Activated T-helper 1 cell treated with Interleukin-2 at 50 U/mL for 16 hours (primary cell): ENCODE measurements around the gene STRADB.
"Not testable (repeated sequence)": the region's sequence is repeated elsewhere in the genome, so short reads cannot be mapped to it uniquely, and the experiment has no call there.

Experiments used
- DNase-seq: peaks from one replicate; pipeline ENCODE4 v3.0.0-alpha.2; 2020; ENCODE audit warnings: low read depth

The STRADB gene, protein sequence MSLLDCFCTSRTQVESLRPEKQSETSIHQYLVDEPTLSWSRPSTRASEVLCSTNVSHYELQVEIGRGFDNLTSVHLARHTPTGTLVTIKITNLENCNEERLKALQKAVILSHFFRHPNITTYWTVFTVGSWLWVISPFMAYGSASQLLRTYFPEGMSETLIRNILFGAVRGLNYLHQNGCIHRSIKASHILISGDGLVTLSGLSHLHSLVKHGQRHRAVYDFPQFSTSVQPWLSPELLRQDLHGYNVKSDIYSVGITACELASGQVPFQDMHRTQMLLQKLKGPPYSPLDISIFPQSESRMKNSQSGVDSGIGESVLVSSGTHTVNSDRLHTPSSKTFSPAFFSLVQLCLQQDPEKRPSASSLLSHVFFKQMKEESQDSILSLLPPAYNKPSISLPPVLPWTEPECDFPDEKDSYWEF

DNA sequence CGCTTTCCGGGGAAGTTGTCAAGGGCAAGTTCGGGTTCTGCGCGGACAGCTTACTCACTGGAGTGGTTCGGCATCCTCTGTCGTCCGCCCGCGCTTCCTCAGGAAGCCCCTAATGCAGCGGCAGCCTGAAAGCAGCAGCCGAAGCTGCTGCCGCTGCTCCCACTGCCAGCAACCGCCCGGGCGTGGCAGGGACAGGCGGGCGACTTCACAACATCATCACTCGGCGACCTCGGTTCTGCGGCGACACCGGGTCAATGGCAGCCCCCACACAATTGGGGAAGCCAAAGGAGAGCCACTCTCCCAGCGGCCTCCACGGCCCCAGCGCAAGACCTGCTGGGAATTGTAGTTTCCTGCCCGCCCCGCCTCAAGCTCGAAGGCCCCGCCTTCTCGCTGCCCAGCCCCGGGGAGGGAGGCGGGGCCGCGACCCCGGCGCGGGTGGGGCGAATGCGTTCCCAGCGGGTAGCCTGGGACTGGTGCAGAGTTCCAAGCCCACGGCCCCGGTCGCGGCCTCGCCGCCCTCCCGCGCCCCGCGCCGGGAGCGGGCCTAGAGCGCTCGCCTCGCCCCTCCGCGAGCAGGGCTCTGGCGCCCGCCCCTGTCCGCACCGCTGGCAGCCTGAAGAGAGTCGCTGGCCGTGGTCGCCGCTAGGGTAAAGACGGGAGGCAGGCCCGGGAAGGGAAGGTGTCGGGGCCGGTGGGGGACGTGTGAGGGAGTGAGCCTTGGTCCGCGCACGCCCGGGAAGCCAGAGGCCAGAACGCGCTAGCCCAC is at the start of gene STRADB, which contains the start of gene TRAK2:
STRADB (plus strand) TSS at position 449 of the 766 bp plus-strand sequence. CDS start 3,101 bp downstream, outside the sequence.
TRAK2 (minus strand) TSS at position 167 of the 766 bp plus-strand sequence. CDS start 30,951 bp downstream, outside the sequence.
- peak; percentile 90 for DNase-seq

DNA sequence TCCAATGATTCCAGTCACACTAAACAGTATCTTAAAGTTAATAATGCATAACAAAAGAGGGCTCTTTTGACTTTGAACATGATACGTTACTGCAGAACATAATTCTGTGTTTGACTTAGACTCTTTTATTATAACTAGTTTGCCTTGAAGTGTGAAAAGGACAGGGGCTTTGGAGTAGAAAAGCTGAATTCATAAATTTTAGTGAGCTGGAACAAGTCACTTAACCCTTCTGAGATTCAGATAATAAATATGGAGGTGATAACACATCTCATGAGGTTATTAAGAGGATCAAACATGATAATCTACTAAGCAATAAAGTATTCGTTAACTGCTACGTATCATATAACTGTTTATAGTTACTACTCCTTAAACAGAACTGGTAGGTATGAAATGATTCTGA is 49.7 kb upstream of the STRADB start:
- no peak for DNase-seq

DNA sequence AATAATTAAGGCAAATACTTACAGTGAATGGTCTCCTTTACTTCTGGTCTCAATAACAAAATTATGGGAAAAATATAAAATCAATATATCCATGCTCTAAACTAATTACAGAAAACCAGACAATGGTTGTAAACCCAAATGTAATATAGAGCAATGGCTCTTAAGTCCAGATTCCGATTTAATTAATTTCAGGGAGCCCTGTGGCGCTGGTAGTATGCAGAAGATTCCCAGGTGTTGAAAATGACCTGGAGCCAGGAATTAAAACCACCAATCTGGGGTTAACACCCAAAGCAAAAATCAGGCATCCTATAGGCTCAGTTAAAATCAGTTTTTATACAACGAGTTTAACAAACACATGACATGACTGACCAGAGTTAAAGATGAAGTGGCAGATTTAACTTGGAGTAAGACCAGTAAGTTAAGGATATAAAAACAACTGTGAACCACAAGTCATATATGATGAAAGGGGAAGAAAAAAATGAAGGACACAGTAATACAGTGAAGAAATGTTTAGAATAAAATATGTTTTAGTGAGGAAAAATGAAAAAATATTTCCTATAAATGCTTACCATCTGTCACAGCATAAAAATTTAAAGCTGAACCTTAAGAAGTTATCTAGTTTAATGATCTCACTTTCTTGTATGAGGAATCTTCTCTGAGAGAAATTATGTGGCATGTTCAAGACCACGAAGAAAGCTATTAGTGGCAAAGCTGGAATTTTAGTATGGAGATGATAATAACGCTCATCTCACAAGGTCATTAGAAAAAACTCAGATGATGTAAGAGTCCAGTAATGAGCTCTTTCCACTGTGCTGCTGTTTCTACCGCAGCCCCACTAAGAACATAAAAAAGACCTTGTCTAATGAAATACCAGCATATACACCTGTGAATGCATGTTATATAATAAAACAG is 48.6 kb upstream of the STRADB start:
- no peak for DNase-seq

DNA sequence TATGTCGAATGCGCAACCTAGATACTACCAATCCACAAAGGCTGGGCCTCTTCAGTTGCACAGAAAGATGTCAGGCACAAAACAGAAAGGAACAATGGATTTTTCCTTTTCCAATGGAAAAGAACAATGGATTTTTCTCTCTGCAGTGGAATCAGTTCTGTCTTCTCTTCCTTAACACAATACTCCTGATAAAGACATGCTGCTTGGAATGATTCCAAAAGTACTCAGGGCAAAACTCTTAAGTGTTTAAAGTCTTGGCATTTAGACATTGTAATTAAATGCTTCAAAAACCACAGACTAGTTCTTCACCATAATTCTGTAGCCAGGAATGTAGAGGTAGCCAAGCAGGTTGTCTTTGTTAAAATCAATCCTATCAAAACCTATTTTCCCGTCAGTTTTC is 47.7 kb upstream of the STRADB start:
- DNase-seq = no peak

DNA sequence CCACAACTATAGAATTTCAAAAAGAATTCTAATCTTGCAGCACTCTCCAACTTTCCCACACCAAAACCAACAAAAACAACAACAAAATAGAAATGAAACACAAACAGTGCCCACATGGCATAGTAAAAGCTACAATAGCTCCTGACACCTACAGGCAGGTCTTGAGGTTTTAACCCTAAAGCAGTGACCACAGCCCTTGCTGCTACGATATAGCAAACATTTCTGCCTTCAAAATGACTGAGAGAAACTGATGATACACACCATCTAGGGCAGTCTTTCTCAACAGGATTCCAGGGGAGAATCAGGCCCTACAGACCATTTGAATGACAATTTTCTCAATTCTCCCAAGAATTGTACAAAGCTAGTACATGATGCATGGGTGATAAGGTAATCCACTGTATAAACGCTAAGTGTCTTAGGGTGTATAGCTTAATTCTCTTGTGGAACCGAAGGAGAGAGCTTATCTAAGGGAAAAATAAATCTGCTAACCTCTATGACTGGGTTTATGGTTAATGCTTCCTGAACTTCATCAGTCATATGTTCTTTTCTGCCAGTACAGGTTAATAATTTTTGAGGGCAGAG is 46.8 kb upstream of the STRADB start:
- no peak for DNase-seq

DNA sequence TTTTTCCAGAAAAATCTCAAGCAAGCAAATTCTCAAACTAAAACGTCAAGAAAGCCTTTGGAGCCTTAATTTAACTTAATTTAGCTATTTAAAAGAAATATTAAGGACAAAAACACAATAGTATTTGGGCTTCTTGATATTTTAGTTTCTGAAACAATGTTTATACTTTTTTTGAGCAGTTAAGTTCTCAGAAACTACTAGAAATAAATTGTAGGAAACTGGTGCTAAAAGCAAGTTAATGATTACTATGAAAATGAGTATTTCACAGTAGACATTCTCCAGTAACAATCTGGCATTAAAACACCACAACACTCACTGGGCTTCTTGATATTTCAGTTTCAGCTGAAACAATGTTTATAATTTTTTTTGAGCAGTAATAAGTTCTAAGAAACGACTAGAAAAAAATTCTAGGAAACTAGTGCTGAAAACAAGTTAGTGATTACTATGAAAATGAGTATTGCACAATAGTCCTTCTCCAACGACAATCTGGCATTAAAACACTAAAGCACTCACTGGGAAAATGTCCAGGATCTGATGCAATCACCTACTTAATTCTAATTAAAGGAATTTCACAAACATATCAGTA is 45.4 kb upstream of the STRADB start:
- DNase-seq = no peak

DNA sequence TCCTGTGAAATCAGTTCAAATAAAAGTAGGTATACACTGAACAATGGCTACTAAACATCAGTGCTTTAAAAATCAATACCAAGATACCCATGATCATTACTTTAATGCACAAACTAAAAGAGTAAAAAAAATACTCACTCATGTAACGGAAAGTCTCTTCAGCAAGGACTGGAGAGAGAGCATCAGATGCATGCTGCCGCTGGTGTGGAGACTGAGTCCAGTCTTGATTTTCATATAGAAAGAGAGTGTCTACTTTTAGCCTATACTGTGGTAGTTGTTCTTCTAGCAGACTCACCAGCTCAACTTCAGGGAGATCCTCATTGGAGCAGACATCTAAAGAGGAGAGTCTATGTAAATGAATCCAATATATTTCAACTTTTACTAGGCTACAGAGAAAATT is 44.3 kb upstream of the STRADB start:
- no peak for DNase-seq

DNA sequence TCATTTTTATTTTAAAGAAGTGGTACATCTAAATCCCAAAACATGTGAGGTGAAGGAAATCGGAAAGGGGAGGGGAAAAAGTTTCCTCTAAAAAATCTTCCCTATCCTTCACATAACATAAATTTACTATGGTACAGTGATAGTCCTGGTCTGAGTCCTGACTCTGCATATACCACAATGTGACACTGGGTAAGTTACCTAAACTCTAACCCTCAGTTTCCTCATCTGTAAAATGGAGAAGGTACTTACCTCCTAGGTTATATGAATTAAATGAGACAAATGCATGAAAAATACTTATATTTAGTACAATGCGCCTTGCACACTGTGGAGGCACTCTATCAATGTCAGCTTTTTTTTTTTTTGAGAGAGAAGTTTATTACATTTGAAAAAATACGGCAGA is 42.6 kb upstream of the STRADB start:
- no peak for DNase-seq

DNA sequence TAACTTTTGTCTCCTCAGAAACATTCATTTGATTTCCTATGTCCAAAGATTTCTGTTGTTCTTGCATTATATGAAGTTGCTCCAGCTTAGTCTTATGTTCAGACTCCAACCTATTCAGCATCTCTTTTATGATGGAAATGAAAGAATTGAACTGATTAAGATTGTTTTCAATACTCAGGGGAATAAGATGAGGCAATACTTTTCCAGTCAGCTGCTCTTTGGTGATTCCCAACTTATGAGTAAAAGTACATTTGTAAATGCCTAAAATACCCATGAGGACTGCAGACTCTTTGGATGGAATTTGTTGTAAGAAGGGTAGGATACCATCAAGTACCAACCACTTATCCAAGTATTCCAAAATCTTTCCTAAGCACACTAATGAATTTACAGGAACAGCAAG is 40.1 kb upstream of the STRADB start:
- no peak for DNase-seq

DNA sequence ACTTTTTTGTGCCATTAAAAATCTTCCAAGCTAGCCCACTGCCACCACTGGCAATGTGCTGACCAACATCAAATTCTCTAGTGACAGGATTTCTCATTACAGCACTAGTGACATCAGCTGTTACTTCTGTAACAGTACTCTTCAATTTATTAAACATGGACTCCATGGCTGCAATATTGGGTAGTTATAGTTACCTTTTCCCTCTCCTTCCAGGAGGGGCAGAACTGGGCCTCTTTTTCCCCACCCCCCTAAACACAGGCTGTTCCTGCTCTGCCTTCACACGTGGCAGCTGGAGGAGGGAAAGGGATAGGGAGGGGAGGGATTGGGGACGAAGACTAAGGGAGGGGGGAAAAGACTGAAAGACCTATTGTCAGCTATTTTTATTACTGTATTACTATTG is 38.4 kb upstream of the STRADB start:
- DNase-seq = no peak

DNA sequence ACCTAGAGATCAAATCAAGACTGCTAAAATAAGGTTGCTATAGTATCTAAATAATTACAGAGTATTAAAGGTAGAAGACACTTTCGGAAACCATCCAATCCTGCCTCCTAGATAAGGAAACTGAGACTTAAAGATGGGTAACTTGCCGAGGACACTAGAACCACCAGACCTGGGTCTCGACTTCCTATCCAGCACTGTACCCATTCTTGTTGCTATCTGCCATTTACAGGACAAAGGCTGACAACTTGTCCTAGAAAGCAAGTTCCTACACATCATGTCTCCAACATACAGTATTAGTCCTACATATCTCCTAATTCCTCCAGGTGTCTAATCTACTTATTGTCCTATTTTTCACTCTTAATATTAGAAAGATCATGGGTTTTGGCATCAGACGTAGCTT is 38.0 kb upstream of the STRADB start:
- DNase-seq = no peak

DNA sequence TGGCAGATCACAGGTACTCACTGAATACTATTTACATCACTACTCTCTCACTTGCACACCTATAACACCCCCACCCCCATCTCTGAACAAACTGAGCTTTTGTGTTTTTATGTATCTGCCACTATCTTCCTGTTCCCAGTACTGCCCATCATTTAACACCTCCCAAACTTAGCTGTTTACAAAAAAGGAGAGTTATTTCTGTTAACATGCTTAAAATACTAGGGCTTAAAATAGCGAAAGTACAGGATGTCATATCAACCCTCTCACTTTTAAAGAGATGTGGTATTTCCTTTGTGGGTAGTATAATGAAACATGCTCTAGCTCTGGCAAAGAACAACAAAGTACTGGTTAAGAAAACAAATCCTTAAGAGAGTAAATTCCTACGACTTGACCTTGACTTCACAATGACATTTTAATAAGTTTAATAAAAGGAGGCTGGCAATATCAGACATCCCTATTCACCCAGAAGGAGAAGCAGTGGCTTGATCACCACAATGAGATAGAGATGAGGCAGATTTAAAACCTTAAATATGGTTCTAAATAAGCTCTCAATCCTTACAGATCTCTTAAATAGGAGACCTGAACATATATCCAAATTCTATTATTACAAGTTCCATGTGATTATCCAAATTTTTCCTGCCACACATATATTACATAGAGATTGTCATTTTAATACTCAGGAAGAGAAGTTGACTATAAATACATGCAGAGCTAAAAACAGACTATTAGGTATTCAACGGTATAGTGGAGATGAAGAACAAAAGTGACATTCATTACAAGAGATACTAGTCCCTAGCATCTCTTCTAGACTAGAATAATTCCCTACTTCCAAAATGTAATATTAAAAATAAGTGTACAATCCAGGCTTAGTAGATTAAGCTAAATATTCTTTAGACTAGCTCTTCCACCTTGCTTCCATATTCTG is 37.2 kb upstream of the STRADB start:
- no peak for DNase-seq

DNA sequence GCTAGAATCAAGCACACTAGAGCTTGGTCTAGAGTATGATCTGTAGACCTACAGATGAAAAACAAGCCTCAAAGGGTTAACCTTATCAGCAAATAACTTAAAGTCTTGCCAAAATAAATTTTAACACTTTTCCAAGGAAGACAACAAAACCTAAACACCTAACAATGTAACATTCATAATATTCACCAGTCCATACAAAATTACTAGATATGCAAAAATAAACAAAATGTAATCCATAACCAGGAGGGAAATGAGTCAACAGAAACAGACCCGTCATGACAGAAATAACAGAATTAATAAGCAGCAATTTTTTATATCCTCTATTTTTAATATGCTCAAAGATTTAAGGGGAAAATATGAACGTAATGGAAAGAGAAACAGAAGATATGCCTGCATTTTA is 36.4 kb upstream of the STRADB start:
- no peak for DNase-seq

DNA sequence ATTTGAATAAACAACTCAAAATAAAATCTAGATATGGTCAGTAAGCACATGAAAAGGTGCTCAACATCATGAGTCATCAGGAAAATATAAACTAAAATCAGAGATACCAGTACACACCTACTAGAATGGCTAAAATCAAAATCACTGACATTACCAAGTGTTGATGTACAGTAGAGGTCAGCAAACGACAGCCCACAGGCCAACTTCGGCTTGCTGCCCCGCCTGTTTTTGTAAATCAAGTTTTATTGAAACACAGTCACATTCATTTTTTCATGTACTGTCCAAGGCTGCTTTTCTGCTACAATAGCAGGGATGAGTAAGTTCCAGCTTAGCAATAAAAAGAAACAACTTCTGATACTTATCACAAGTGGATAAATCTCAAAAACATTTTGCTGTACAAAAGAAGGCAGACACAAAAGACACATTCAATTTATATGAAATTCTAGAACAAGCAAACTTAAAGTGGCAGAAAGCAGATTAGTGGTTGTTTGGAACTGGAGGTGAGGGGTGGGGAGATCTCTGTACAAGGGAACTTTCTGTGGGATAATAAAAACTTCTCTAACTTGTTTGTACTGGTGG is 32.4 kb upstream of the STRADB start:
- no peak for DNase-seq

DNA sequence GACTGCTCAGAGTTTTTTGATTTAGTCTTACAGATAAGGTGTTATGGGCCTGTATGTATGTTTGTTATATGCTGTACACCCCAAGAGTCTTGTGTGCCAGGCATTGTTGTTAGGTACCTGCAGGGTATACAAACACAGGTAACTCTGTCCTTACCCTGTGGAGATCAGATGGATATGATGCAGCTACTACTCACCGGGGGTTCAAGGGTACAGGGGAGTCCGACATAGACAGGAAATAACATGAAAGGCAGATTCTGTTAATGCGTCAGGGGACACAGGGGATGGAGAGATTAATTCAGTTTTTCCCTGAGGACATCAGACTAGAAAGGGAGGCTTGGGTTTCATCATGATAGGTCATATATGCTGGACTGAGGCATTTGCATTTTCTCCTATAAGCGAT is 31.6 kb upstream of the STRADB start:
- no peak for DNase-seq

DNA sequence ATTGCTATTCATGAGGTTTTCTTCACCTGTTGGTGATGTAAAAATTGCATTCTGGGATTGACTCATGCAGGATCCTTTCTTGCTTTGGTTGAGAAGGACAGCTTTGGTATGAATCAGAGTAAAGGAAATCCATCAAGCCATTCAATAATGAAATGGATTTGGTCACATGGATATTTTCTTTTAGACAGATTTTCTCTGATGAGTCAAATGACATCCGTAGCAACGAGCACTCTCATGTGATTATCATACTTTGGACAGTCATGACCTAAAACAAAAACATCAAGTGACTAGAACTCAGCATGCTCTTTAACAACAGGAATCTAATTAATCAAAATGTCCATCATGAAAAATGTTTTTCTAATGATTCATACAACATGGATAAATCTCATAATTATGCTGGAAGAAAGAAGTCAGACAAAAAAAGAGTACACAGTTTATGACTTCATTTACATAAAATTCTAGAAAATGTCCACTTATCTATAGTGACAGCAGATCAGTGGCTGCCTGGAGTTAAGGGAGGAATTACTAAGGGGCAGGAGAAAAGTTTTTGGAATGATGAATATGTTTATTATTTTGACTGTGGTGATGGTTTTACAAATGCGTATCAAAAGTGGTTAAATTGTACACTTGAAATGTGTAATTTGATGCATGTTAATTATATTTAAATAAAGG is 31.0 kb upstream of the STRADB start:
- DNase-seq = no peak

DNA sequence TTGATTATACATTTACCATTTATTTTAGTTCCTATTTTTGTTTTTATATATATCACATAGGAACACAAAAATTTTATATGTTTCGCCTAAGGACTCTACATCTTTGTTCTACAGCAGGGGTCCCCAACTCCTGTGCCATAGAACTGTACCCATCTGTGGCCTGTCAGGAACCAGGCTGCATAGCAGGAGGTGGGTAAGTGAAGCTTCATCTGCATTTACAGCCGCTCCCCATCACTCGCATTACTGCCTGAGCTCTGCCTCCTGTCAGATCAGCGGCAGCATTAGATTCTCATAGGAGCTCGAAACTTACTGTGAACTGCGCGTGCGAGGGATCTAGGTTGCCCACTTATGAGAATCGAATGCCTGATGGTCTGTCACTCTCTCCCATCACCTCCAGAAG is 25.6 kb upstream of the STRADB start:
- DNase-seq = no peak

DNA sequence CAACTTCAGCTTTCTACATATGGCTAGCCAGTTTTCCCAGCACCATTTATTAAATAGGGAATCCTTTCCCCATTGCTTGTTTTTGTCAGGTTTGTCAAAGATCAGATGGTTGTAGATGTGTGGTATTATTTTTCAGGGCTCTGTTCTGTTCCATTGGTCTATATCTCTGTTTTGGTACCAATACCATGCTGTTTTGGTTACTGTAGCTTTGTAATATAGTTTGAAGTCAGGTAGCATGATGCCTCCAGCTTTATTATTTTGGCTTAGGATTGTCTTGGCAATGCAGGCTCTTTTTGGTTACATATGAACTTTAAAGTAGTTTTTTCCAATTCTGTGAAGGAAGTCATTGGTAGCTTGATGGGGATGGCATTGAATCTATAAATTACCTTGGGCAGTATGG is 23.2 kb upstream of the STRADB start:
- DNase-seq = not testable (repeated sequence)

DNA sequence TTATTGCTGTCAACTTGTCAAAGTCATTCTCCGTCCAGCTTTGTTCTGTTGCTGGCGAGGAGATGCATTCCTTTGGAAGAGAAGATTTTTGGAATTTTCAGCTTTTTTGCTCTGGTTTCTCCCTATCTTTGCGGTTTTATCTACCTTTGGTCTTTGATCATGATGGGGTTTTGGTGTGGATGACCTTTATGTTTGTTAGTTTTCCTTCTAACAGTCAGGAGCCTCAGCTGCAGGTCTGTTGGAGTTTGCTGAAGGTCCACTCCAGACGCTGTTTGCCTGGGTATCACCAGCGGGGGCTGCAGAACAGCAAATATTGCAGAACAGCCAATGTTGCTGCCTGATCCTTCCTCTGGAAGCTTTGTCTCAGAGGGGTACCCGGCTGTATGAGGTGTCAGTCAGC is 21.7 kb upstream of the STRADB start:
- DNase-seq = not testable (repeated sequence)
